ENCODE results near the gene CFAP65. TPM values are rescaled to one million over a fixed set of nuclear protein-coding genes. Genes with fewer than 3 reads are reported as not detected.

The CFAP65 gene
- total RNA-seq, 1 donor from 2014 or later: not detected

- no peak for DNase-seq (ENCODE audit: low spot score)
These were observed 48.5 kb downstream of the CFAP65 start for GRCh38 chr2:218992703-218993344.

- no peak for DNase-seq (ENCODE audit: low spot score)
These were observed 49.1 kb downstream of the CFAP65 start for GRCh38 chr2:218992196-218992595.

GRCh38 chr2:218991674-218992168 is 49.6 kb downstream of the CFAP65 start:
- no peak for DNase-seq (ENCODE audit: low spot score)

- no peak for DNase-seq (ENCODE audit: low spot score)
These were observed 50.7 kb downstream of the CFAP65 start for GRCh38 chr2:218990612-218991011.

- DNase-seq (ENCODE audit: low spot score): no peak
These were observed 51.3 kb downstream of the CFAP65 start for GRCh38 chr2:218990052-218990451.

- no peak for DNase-seq (ENCODE audit: low spot score)
These were observed 52.7 kb downstream of the CFAP65 start for GRCh38 chr2:218988650-218989049.

GRCh38 chr2:218988164-218988563 is 53.2 kb downstream of the CFAP65 start:
- DNase-seq (ENCODE audit: low spot score): no peak

- DNase-seq (ENCODE audit: low spot score): no peak
These were observed 55.1 kb downstream of the CFAP65 start for GRCh38 chr2:218986148-218986761.

- no peak for DNase-seq (ENCODE audit: low spot score)
These were observed 55.8 kb downstream of the CFAP65 start for GRCh38 chr2:218985325-218986091.

GRCh38 chr2:218985021-218985324 is 56.3 kb downstream of the CFAP65 start, which contains the start of gene FEV:
TSS of gene FEV (minus strand) at chr2:218985184. CDS start at chr2:218985075, 109 bp downstream.
- no peak for DNase-seq (ENCODE audit: low spot score)

- no peak for DNase-seq (ENCODE audit: low spot score)
These were observed 56.9 kb downstream of the CFAP65 start for GRCh38 chr2:218984239-218985020.

GRCh38 chr2:218983934-218984238 is 57.4 kb downstream of the CFAP65 start:
- no peak for DNase-seq (ENCODE audit: low spot score)

GRCh38 chr2:218983263-218983933 is 57.9 kb downstream of the CFAP65 start:
- DNase-seq (ENCODE audit: low spot score): no peak

GRCh38 chr2:218982586-218983262 is 58.6 kb downstream of the CFAP65 start:
- no peak for DNase-seq (ENCODE audit: low spot score)

GRCh38 chr2:218981881-218982585 is 59.3 kb downstream of the CFAP65 start:
- DNase-seq (ENCODE audit: low spot score): no peak

- DNase-seq (ENCODE audit: low spot score): no peak
These were observed 59.9 kb downstream of the CFAP65 start for GRCh38 chr2:218981390-218981880.

- no peak for DNase-seq (ENCODE audit: low spot score)
These were observed 60.5 kb downstream of the CFAP65 start for GRCh38 chr2:218980735-218981389.

- no peak for DNase-seq (ENCODE audit: low spot score)
These were observed 61.2 kb downstream of the CFAP65 start for GRCh38 chr2:218979846-218980734.
